Measurements from ENCODE around the gene OVAAL.

- TF ChIP-seq EZH2phosphoT487 (IDR thresholded peaks at IDR 0.05; ENCODE audit: insufficient read depth, low read depth) (no peak), EZH2 (IDR thresholded peaks at IDR 0.05; ENCODE audit: insufficient read depth, poor library complexity, severe bottlenecking) (no peak)
Observed at GRCh38 chr1:180568184-180568583, 9.4 kb downstream of the OVAAL start.
